HepG2 (cell line): Measurements from ENCODE around the gene SLC35B4. TPM values are rescaled to one million over a fixed set of nuclear protein-coding genes. Genes with fewer than 3 reads are reported as not detected.

ENCODE experiments used
- ATAC-seq: fragments of 200-7000 bp; cut with Tn5 transposase; 3 replicates; pipeline ENCODE4 v1.9.1; 2020; ENCODE audit warnings: mild to moderate bottlenecking, moderate library complexity
- BruUV-seq: library from RNA; stranded (reverse); fragments of 400-500 nt; replicated peaks from 2 replicates; lab custom pipeline; 2021; lab: Mats Ljungman, UMichigan
- CTCF ChIA-PET: fragments of 300-600 bp; formaldehyde crosslinking; extraction: SDS; loops from one replicate; lab custom pipeline; 2021; ENCODE audit warnings: low total read pairs, inconsistent platforms, low intra/inter-chr PET ratio; lab: Yijun Ruan, JAX
- POLR2A ChIA-PET: fragments of 350-600 bp; sonication (Branson Sonifier 250); formaldehyde crosslinking; loops from one replicate; lab custom pipeline; 2020; ENCODE audit warnings: antibody characterized with exemption, inconsistent platforms; lab: Yijun Ruan, JAX
- DNase-seq: peaks from one replicate; pipeline ENCODE4 v3.0.0-alpha.2; 2015; ENCODE audit warnings: low spot score
- FAIRE-seq: peaks from 3 replicates; lab custom pipeline; 2011; peaks lifted over from hg19 to GRCh38; lab: Jason Lieb, UNC
- H2AFZ ChIP-seq: one replicate; pipeline ENCODE4 v1.6.1; 2011; ENCODE audit warnings: low read length, inconsistent platforms
- H3K27ac ChIP-seq: fragments of 300-600 bp; 3 replicates; pipeline ENCODE4 v1.8.0; 2011; ENCODE audit warnings: mixed run types, mild to moderate bottlenecking, mixed read lengths, low read length, inconsistent platforms; ENCODE audit not compliant: insufficient read depth; ENCODE audit errors: extremely low read length
- H3K27me3 ChIP-seq, 2 experiments: fragments of 200-600 bp in 1 of 2; 2 replicates in 1 of 2; 3 replicates in 1 of 2; pipeline versions ENCODE4 v1.6.0 to v1.8.0; 2011; ENCODE audit warnings: low read length in 2 of 2, mild to moderate bottlenecking in 2 of 2, moderate library complexity in 2 of 2, inconsistent platforms in 1 of 2; ENCODE audit not compliant: insufficient read depth in 2 of 2, control insufficient read depth in 1 of 2
- H3K36me3 ChIP-seq, 2 experiments: fragments of 200-600 bp in 1 of 2; replicated peaks in 1 of 2; 2 replicates in 1 of 2; 3 replicates in 1 of 2; pipeline versions ENCODE4 v1.5.1 to v1.8.0; 2011; ENCODE audit warnings: low read length in 2 of 2, inconsistent platforms in 1 of 2; ENCODE audit not compliant: insufficient read depth in 2 of 2, control insufficient read depth in 1 of 2
- H3K4me1 ChIP-seq: 2 replicates; pipeline ENCODE4 v1.5.1; 2012; ENCODE audit warnings: low read length, inconsistent platforms; ENCODE audit not compliant: insufficient read depth
- H3K4me2 ChIP-seq: 2 replicates; pipeline ENCODE4 v1.6.0; 2011; ENCODE audit warnings: low read depth, low read length, inconsistent platforms
- H3K4me3 ChIP-seq, 3 experiments: fragments of 200-600 bp in 1 of 3; sonication (generic), shearing (Covaris generic) in 1 of 3; replicated peaks in 1 of 3; 2 replicates each; pipeline ENCODE4 v1.5.1; 2011 to 2016; ENCODE audit warnings: low read length in 3 of 3, inconsistent platforms in 2 of 3, low read depth in 2 of 3, mild to moderate bottlenecking in 2 of 3, control low read depth in 1 of 3, mixed read lengths in 1 of 3; ENCODE audit not compliant: insufficient read depth in 1 of 3
- H3K79me2 ChIP-seq: one replicate; pipeline ENCODE4 v1.6.1; 2011; ENCODE audit warnings: low read length, inconsistent platforms; ENCODE audit not compliant: insufficient read depth
- H3K9ac ChIP-seq: 2 replicates; pipeline ENCODE4 v1.6.0; 2011; ENCODE audit warnings: mild to moderate bottlenecking, low read depth, low read length, inconsistent platforms; ENCODE audit not compliant: insufficient read depth
- H3K9me3 ChIP-seq: 2 replicates; pipeline ENCODE4 v1.5.1; 2012; ENCODE audit warnings: mild to moderate bottlenecking, low read length
- H4K20me1 ChIP-seq: 2 replicates; pipeline ENCODE4 v1.6.0; 2011; ENCODE audit warnings: inconsistent platforms, mild to moderate bottlenecking, low read length, moderate library complexity; ENCODE audit not compliant: insufficient read depth
- EEA1 ChIP-seq: sonication (generic); formaldehyde crosslinking; IDR thresholded peaks from 2 replicates; pipeline ENCODE4 v1.5.1; 2020; ENCODE audit warnings: mild to moderate bottlenecking, missing genetic modification reagents, borderline replicate concordance
- NFE2 ChIP-seq: sonication (generic); formaldehyde crosslinking; IDR thresholded peaks from 2 replicates; pipeline ENCODE4 v1.4.0; 2020; ENCODE audit warnings: missing genetic modification reagents
- RXRB ChIP-seq: IDR thresholded peaks from 2 replicates; pipeline ENCODE4 v1.6.1; 2016; ENCODE audit warnings: borderline replicate concordance, missing genetic modification reagents, missing compliant biosample characterization
- WGBS: methylation state at CpG from one replicate; pipeline ENCODE4 v1.1.6; 2017; ENCODE audit warnings: low lambda C conversion rate; 5-methylcytosine and 5-hydroxymethylcytosine counted together
- in situ Hi-C: cut with HindIII; loops from 2 replicates; pipeline ENCODE4 v1.10.0; 2017; ENCODE audit warnings: low pct_unique_long_range_greater_than_20kb; ENCODE audit not compliant: extremely low pct_ligation_motif_present
- intact Hi-C: fragments of 100-400 bp; cut with micrococcal nuclease; formaldehyde crosslinking; loops from one replicate; pipeline ENCODE4 v1.10.0; 2022; ENCODE audit not compliant: unreplicated experiment
- polyA plus RNA-seq, 8 experiments: library from polyadenylated mRNA; depleted of rRNA in 3 of 8; stranded (reverse) in 7 of 8; unstranded in 1 of 8; fragments of >200 nt; fragmentation: Illumina TruSeq in 4 of 8; extraction: Trizol in 4 of 8; gene quantifications; 2 replicates each; pipeline versions ENCODE4 v1.2.1 to v1.2.3, GENCODE V29; 2011 to 2016; ENCODE audit warnings: low read depth in 4 of 8, missing spikeins in 1 of 8, mixed read lengths in 1 of 8; ENCODE audit not compliant: insufficient read depth in 1 of 8
- total RNA-seq, 5 experiments: library from RNA; depleted of rRNA; stranded (reverse); fragments of >200 nt; fragmentation: Illumina TruSeq; extraction: Trizol; gene quantifications; 2 replicates each; pipeline ENCODE4 v1.2.3, GENCODE V29; 2016; ENCODE audit warnings: low read depth in 1 of 5
- TF ChIP-seq, protein P1 (sequence below), 2 experiments: sonication (generic) in 1 of 2; formaldehyde crosslinking in 1 of 2; IDR thresholded peaks; 2 replicates each; pipeline versions ENCODE4 v1.5.1 to v1.6.1; 2011 to 2020; ENCODE audit warnings: borderline replicate concordance in 1 of 2, low read depth in 1 of 2, low read length in 1 of 2, mild to moderate bottlenecking in 1 of 2, missing genetic modification reagents in 1 of 2, moderate library complexity in 1 of 2
- TF ChIP-seq, protein P2 (sequence below): sonication (generic); formaldehyde crosslinking; IDR thresholded peaks from 2 replicates; pipeline ENCODE4 v1.4.0; 2020; ENCODE audit warnings: low read depth, missing genetic modification reagents
- TF ChIP-seq, protein P3 (sequence below): IDR thresholded peaks from 2 replicates; pipeline ENCODE4 v1.6.1; 2016; ENCODE audit warnings: missing biosample characterization, missing genetic modification reagents, low read depth
- TF ChIP-seq, protein P4 (sequence below): IDR thresholded peaks from 2 replicates; pipeline ENCODE4 v1.6.1; 2016; ENCODE audit warnings: control low read depth

SLC35B4 gene
- total and polyA plus RNA-seq, 2 of the 13 experiments (the other 11 are each of a cell fraction or from before 2014, with no cell fraction given) = 17.1 to 17.8 TPM

DNA sequence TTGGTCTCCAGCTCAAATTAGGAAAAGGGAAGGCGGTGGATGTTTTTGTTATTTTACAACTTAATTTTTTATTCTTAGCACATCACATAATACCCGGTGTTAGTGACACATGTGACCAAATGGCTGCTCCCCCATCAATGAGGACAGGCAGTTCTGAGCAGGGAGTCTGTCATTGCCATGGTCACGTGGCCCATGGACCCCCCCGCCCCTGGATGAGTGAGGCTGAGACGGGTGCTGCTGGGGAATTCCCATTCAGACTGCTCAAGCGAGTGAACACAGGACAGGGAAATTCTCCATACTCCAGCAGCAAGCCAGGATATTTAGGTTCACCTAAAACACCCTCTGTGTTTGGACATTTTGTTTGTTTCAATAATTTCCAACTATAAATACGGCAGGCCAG, 34.7 kb upstream of the SLC35B4 start:
- H3K27me3 ChIP-seq = 0 out of 5 replicates have a peak, but pooled peaks cover 0 to 3% of the 10 kb centered on the region in 2 experiments
- no peak for FAIRE-seq
- ChIA-PET POLR2A (no interaction called here), CTCF (no interaction called here)
- TF ChIP-seq RXRB = no peak
- TF ChIP-seq, protein P1, sequence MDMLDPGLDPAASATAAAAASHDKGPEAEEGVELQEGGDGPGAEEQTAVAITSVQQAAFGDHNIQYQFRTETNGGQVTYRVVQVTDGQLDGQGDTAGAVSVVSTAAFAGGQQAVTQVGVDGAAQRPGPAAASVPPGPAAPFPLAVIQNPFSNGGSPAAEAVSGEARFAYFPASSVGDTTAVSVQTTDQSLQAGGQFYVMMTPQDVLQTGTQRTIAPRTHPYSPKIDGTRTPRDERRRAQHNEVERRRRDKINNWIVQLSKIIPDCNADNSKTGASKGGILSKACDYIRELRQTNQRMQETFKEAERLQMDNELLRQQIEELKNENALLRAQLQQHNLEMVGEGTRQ (IDR thresholded peaks at IDR 0.05; ENCODE audit: low read depth, low read length) = no peak
- TF ChIP-seq, protein P1 (CRISPR knock-in tag; IDR thresholded peaks at IDR 0.05; ENCODE audit: borderline replicate concordance) = peak; percentile 53; the same call in 1 of the 2 replicates
- H3K4me2 ChIP-seq = no peak overlapping the region
- no peak overlapping the region for H3K27ac ChIP-seq
- in situ Hi-C loops (no loop called here), intact Hi-C loops (no loop called here)
- no peak for ATAC-seq
- no peaks in the 10 kb centered on the region for H3K9me3 ChIP-seq
- H3K79me2 ChIP-seq = no peaks in the 10 kb centered on the region
- no peak overlapping the region for H2AFZ ChIP-seq
- peaks cover 31% of the 10 kb centered on the region for H3K4me1 ChIP-seq
- H3K36me3 ChIP-seq = no peaks in the 10 kb centered on the region
- DNase-seq = no peak
- WGBS = 19% methylated on average over 7 of the region's 7 CpGs
- no peak overlapping the region for H3K9ac ChIP-seq
- no peaks in the 10 kb centered on the region for H4K20me1 ChIP-seq
- H3K4me3 ChIP-seq = no peak overlapping the region
- BruUV-seq = no TSS peak

DNA sequence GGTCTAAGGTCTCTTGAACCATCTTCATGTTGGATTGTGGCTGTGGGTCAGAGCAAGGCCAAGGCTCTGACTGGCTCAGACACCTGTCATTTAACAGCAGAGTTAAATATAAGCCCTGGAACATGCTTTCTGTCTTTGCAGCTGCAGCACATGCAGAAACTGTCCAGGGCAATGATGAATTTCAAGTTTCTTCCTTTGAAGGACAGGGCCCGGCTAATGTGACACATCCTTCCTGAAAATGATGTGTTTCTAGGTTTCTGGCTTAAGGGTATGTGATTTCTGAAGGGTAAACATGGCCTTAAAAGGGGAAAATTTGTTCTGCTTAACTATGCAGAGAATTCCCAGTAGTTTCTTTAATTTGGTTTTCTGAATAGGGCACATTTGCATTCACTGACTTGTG, 34.0 kb upstream of the SLC35B4 start:
- FAIRE-seq = no peak
- BruUV-seq = no TSS peak
- POLR2A ChIA-PET = no interaction called here
- Histone ChIP-seq H3K4me3 (no peak overlapping the region), H3K4me1 (peaks cover 24% of the 10 kb centered on the region), H3K4me2 (no peak overlapping the region), H3K9me3 (no peaks in the 10 kb centered on the region), H2AFZ (no peak overlapping the region), H3K27me3 (0 out of 5 replicates have a peak, but pooled peaks cover 0 to 7% of the 10 kb centered on the region in 2 experiments), H3K36me3 (no peaks in the 10 kb centered on the region), H4K20me1 (no peaks in the 10 kb centered on the region), H3K79me2 (no peaks in the 10 kb centered on the region), H3K9ac (no peak overlapping the region), H3K27ac (no peak overlapping the region)
- ATAC-seq = no peak
- intact Hi-C loops = no loop called here
- no peak for DNase-seq
- CTCF ChIA-PET = no interaction called here
- in situ Hi-C loops = no loop called here
- TF ChIP-seq, protein P2, sequence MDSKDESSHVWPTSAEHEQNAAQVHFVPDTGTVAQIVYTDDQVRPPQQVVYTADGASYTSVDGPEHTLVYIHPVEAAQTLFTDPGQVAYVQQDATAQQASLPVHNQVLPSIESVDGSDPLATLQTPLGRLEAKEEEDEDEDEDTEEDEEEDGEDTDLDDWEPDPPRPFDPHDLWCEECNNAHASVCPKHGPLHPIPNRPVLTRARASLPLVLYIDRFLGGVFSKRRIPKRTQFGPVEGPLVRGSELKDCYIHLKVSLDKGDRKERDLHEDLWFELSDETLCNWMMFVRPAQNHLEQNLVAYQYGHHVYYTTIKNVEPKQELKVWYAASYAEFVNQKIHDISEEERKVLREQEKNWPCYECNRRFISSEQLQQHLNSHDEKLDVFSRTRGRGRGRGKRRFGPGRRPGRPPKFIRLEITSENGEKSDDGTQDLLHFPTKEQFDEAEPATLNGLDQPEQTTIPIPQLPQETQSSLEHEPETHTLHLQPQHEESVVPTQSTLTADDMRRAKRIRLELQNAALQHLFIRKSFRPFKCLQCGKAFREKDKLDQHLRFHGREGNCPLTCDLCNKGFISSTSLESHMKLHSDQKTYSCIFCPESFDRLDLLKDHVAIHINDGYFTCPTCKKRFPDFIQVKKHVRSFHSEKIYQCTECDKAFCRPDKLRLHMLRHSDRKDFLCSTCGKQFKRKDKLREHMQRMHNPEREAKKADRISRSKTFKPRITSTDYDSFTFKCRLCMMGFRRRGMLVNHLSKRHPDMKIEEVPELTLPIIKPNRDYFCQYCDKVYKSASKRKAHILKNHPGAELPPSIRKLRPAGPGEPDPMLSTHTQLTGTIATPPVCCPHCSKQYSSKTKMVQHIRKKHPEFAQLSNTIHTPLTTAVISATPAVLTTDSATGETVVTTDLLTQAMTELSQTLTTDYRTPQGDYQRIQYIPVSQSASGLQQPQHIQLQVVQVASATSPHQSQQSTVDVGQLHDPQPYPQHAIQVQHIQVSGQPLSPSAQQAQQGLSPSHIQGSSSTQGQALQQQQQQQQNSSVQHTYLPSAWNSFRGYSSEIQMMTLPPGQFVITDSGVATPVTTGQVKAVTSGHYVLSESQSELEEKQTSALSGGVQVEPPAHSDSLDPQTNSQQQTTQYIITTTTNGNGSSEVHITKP (CRISPR knock-in tag) = no peak
- TF ChIP-seq, protein P3, sequence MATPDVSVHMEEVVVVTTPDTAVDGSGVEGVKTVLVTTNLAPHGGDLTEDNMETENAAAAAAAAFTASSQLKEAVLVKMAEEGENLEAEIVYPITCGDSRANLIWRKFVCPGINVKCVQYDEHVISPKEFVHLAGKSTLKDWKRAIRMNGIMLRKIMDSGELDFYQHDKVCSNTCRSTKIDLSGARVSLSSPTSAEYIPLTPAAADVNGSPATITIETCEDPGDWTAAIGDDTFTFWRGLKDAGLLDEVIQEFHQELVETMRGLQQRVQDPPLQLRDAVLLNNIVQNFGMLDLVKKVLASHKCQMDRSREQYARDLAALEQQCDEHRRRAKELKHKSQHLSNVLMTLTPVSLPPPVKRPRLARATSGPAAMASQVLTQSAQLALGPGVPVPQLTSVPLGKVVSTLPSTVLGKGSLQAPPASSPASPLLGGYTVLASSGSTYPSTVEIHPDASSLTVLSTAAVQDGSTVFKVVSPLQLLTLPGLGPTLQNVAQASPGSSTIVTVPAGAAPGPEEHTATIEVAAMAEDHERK (CRISPR knock-in tag) = no peak
- TF ChIP-seq EEA1 (CRISPR knock-in tag) = no peak
- TF ChIP-seq, protein P4, sequence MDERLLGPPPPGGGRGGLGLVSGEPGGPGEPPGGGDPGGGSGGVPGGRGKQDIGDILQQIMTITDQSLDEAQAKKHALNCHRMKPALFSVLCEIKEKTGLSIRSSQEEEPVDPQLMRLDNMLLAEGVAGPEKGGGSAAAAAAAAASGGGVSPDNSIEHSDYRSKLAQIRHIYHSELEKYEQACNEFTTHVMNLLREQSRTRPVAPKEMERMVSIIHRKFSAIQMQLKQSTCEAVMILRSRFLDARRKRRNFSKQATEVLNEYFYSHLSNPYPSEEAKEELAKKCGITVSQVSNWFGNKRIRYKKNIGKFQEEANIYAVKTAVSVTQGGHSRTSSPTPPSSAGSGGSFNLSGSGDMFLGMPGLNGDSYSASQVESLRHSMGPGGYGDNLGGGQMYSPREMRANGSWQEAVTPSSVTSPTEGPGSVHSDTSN (CRISPR knock-in tag) = peak; percentile 49; the same call in 1 of the 2 replicates
- TF ChIP-seq NFE2 (CRISPR knock-in tag) = no peak
- WGBS = 0% methylated on average over 1 of the region's 1 CpG
